Caco-2 (cell line): ENCODE results near the gene DHRS1. TPM values are rescaled to one million over a fixed set of nuclear protein-coding genes. Genes with fewer than 3 reads are reported as not detected.
A peak's percentile ranks its signal among the peaks of the same experiment; 100 is the strongest.
"Not testable (repeated sequence)": the region's sequence is repeated elsewhere in the genome, so short reads cannot be mapped to it uniquely, and the experiment has no call there.

Experiments
- BruUV-seq: library from RNA; stranded (reverse); fragments of 400-500 nt; replicated peaks from 2 replicates; lab custom pipeline; 2021; lab: Mats Ljungman, UMichigan
- CTCF ChIA-PET: fragments of 300-600 bp; sonication (Branson Sonifier 250); formaldehyde crosslinking; loops from one replicate; lab custom pipeline; 2022; ENCODE audit warnings: antibody characterized with exemption; lab: Charles Lee
- POLR2A ChIA-PET: fragments of 300-600 bp; sonication (Branson Sonifier 250); formaldehyde crosslinking; loops from one replicate; lab custom pipeline; 2022; ENCODE audit warnings: antibody characterized with exemption; lab: Charles Lee
- DNase-seq, 2 experiments: peaks; one replicate each; pipeline versions ENCODE4 v3.0.0 to v3.0.0-alpha.2; 2020 to 2022
- H3K27me3 ChIP-seq: replicated peaks from 2 replicates; pipeline ENCODE4 v1.6.0; 2011; ENCODE audit warnings: low read length; ENCODE audit not compliant: control insufficient read depth, insufficient read depth
- H3K36me3 ChIP-seq: 2 replicates; pipeline ENCODE4 v1.5.1; 2011; ENCODE audit warnings: low read length; ENCODE audit not compliant: control insufficient read depth, insufficient read depth
- H3K4me1 ChIP-seq: fragments of 250-450 bp; sonication (Bioruptor Pico); 2 replicates; pipeline ENCODE4 v1.5.1; 2020; ENCODE audit warnings: mild to moderate bottlenecking
- H3K4me3 ChIP-seq: 2 replicates; pipeline ENCODE4 v1.5.1; 2011; ENCODE audit warnings: low read depth, mild to moderate bottlenecking, control low read depth, low read length
- H3K9me3 ChIP-seq: fragments of 250-450 bp; sonication (Bioruptor Pico); 2 replicates; pipeline ENCODE4 v1.5.1; 2020; ENCODE audit warnings: mild to moderate bottlenecking, moderate library complexity
- H3K27ac Mint-ChIP-seq: one replicate; pipeline ENCODE4 v1.8.0; 2022; ENCODE audit warnings: mixed read lengths; ENCODE audit not compliant: unreplicated experiment
- H3K27me3 Mint-ChIP-seq: one replicate; pipeline ENCODE4 v1.8.0; 2022; ENCODE audit warnings: mixed read lengths; ENCODE audit not compliant: insufficient read depth, unreplicated experiment
- H3K36me3 Mint-ChIP-seq: one replicate; pipeline ENCODE4 v1.8.0; 2022; ENCODE audit warnings: mild to moderate bottlenecking, mixed read lengths; ENCODE audit not compliant: insufficient read depth, unreplicated experiment
- H3K4me1 Mint-ChIP-seq: one replicate; pipeline ENCODE4 v1.8.0; 2022; ENCODE audit warnings: low read depth, mixed read lengths; ENCODE audit not compliant: unreplicated experiment
- H3K4me3 Mint-ChIP-seq: one replicate; pipeline ENCODE4 v1.8.0; 2022; ENCODE audit warnings: mild to moderate bottlenecking, moderate library complexity, mixed read lengths; ENCODE audit not compliant: unreplicated experiment
- H3K9me3 Mint-ChIP-seq: one replicate; pipeline ENCODE4 v1.8.0; 2022; ENCODE audit warnings: mixed read lengths; ENCODE audit not compliant: unreplicated experiment
- CTCF ChIP-seq, 2 experiments: fragments of 200-600 bp in 1 of 2; IDR thresholded peaks; 1 replicate in 1 of 2; 2 replicates in 1 of 2; pipeline versions ENCODE4 v1.5.1 to v1.8.0; 2011 to 2022; ENCODE audit warnings: antibody characterized with exemption in 1 of 2, control low read depth in 1 of 2, inconsistent platforms in 1 of 2, low read depth in 1 of 2, low read length in 1 of 2, mild to moderate bottlenecking in 1 of 2, moderate library complexity in 1 of 2; ENCODE audit not compliant: insufficient read depth in 1 of 2, severe bottlenecking in 1 of 2, unreplicated experiment in 1 of 2
- intact Hi-C: fragments of 100-400 bp; cut with micrococcal nuclease; formaldehyde crosslinking; loops from one replicate; pipeline ENCODE4 v1.10.0; 2022; ENCODE audit not compliant: unreplicated experiment
- total RNA-seq: library from RNA; stranded (reverse); gene quantifications from 2 replicates; pipeline ENCODE4 v1.2.3, GENCODE V29; 2022

DHRS1 gene
- total RNA-seq, 1 experiment from 2014 or later: 18.1 TPM

- ChIA-PET CTCF (interaction anchor here (1.4 to 1.6 kb wide), 2 partner anchors 24 to 61 kb away, joined by 4 to 5 read pairs; partner anchors contain the start of gene RABGGTA), POLR2A (no interaction called here)
- Mint-ChIP-seq H3K27ac (no peak overlapping the region), H3K9me3 (no peaks in the 10 kb centered on the region), H3K36me3 (peaks cover 8% of the 10 kb centered on the region), H3K4me1 (no peaks in the 10 kb centered on the region), H3K27me3 (no peaks in the 10 kb centered on the region), H3K4me3 (no peak overlapping the region)
- BruUV-seq: no TSS peak
- Histone ChIP-seq H3K9me3 (no peaks in the 10 kb centered on the region), H3K27me3 (no peaks in the 10 kb centered on the region), H3K4me1 (peaks cover 6% of the 10 kb centered on the region), H3K36me3 (no peaks in the 10 kb centered on the region), H3K4me3 (no peak overlapping the region)
- no peak for TF ChIP-seq CTCF (IDR thresholded peaks at IDR 0.05; ENCODE audit: insufficient read depth in 1 of 2, low read depth in 1 of 2, low read length in 1 of 2, severe bottlenecking in 1 of 2, unreplicated experiment in 1 of 2)
- intact Hi-C loops: no loop called here
- no peak for DNase-seq
These were observed 52.2 kb downstream of the DHRS1 start for GRCh38 chr14:24247422-24247821.

- no peak for DNase-seq
- no peaks in the 10 kb centered on the region for H3K9me3 Mint-ChIP-seq
- H3K4me1 Mint-ChIP-seq: no peaks in the 10 kb centered on the region
- POLR2A ChIA-PET: interaction anchor here (0.7 kb wide), 1 partner anchor 51 kb away, joined by 5 read pairs; no protein-coding TSS in a partner anchor
- TF ChIP-seq CTCF (IDR thresholded peaks at IDR 0.05; ENCODE audit: insufficient read depth in 1 of 2, low read depth in 1 of 2, low read length in 1 of 2, severe bottlenecking in 1 of 2, unreplicated experiment in 1 of 2): no peak
- peaks cover 14% of the 10 kb centered on the region for H3K36me3 Mint-ChIP-seq
- no peaks in the 10 kb centered on the region for H3K27me3 ChIP-seq
- intact Hi-C loops: no loop called here
- H3K4me3 Mint-ChIP-seq: no peak overlapping the region
- H3K36me3 ChIP-seq: no peaks in the 10 kb centered on the region
- no peak overlapping the region for H3K4me3 ChIP-seq
- BruUV-seq: no TSS peak
- H3K9me3 ChIP-seq: no peaks in the 10 kb centered on the region
- no peaks in the 10 kb centered on the region; the same call in 1 of the 2 replicates for H3K4me1 ChIP-seq
- H3K27me3 Mint-ChIP-seq: no peaks in the 10 kb centered on the region
- CTCF ChIA-PET: interaction anchor here (0.7 to 1.6 kb wide), 3 partner anchors 24 to 62 kb away, joined by 4 to 5 read pairs (median 4); partner anchors contain the start of gene RABGGTA
- H3K27ac Mint-ChIP-seq: no peak overlapping the region
These were observed 52.8 kb downstream of the DHRS1 start for GRCh38 chr14:24246765-24247212.

GRCh38 chr14:24245350-24245749 lies 54.2 kb downstream of the DHRS1 start:
- H3K4me1 Mint-ChIP-seq, H3K4me3 ChIP-seq, BruUV-seq, POLR2A ChIA-PET, H3K9me3 ChIP-seq, H3K27me3 ChIP-seq, H3K9me3 Mint-ChIP-seq, H3K27ac Mint-ChIP-seq, H3K36me3 ChIP-seq, DNase-seq, H3K4me1 ChIP-seq, intact Hi-C loops, H3K27me3 Mint-ChIP-seq: not testable (repeated sequence)
- peaks cover 22% of the 10 kb centered on the region for H3K36me3 Mint-ChIP-seq
- CTCF ChIA-PET: interaction anchor here (0.6 to 0.9 kb wide), 4 partner anchors 34 to 1175 kb away, joined by 3 to 5 read pairs (median 5); partner anchors contain the start of genes DHRS1 and NOP9
- H3K4me3 Mint-ChIP-seq: peak overlapping the region; percentile 44
